ENCODE measurements around the gene KIF7. TPM values are rescaled to one million over a fixed set of nuclear protein-coding genes. Genes with fewer than 3 reads are reported as not detected.

The KIF7 gene
- total RNA-seq, 2 donors from 2014 or later: 2.1 to 3.0 TPM

- TF ChIP-seq POLR2A (IDR thresholded peaks at IDR 0.05) (no peak), CTCF (IDR thresholded peaks at IDR 0.05) (no peak)
- no peak for ATAC-seq
- no peaks in the 10 kb centered on the region for H3K36me3 ChIP-seq (replicated peaks in 1 of 2; ENCODE audit: insufficient read depth in 1 of 2, low read depth in 2 of 2)
- intact Hi-C loops (cut with DNase I): no loop called here
- no peaks in the 10 kb centered on the region for H3K27me3 ChIP-seq
- no peaks in the 10 kb centered on the region for H3K4me1 ChIP-seq
- WGBS, 2 donors: 95 to 99% methylated on average over 4 of the region's 4 CpGs
- H3K27ac ChIP-seq: no peak overlapping the region
- no peak overlapping the region for H3K4me3 ChIP-seq
- H3K9me3 ChIP-seq: no peaks in the 10 kb centered on the region
- no peak for DNase-seq
Measured at GRCh38 chr15:89616228-89616627, 39.0 kb downstream of the KIF7 start.

GRCh38 chr15:89615135-89615534, 40.1 kb downstream of the KIF7 start:
- intact Hi-C loops (cut with DNase I): no loop called here
- Histone ChIP-seq H3K36me3 (replicated peaks in 1 of 2; ENCODE audit: insufficient read depth in 1 of 2, low read depth in 2 of 2) (no peaks in the 10 kb centered on the region), H3K27ac (no peak overlapping the region), H3K9me3 (no peaks in the 10 kb centered on the region), H3K4me3 (no peak overlapping the region), H3K27me3 (no peaks in the 10 kb centered on the region), H3K4me1 (no peaks in the 10 kb centered on the region)
- WGBS, 2 donors: 67% methylated on average over 1 of the region's 1 CpG
- ATAC-seq: no peak
- no peak for TF ChIP-seq CTCF (IDR thresholded peaks at IDR 0.05)
- no peak for TF ChIP-seq POLR2A (IDR thresholded peaks at IDR 0.05)
- no peak for DNase-seq

- 94 to 100% methylated on average over 1 of the region's 1 CpG for WGBS, 2 donors
Measured at GRCh38 chr15:89614164-89614563, 41.1 kb downstream of the KIF7 start.

DNA sequence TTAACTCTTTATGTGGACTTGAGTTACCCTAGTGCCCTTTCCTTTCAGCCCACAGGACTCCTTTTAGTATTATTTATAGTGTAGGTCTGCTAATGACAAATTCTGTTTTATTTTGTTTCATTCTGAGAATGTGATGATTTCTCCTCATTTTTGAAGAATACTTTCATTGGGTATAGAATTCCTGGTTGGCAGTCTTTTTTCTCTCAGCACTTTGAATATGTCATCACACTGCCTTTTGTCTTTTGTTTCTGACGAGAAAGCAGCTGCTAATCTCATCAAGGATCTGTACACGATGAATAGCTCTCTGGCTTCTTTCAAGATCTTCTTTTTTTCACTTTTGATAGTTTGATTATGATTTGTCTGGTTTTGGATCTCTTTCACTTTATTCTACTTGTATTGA, 42.2 kb downstream of the KIF7 start:
- intact Hi-C loops (cut with DNase I): no loop called here
- TF ChIP-seq CTCF (IDR thresholded peaks at IDR 0.05) (no peak), POLR2A (IDR thresholded peaks at IDR 0.05) (no peak)
- Histone ChIP-seq H3K9me3 (no peaks in the 10 kb centered on the region), H3K27me3 (no peaks in the 10 kb centered on the region), H3K36me3 (replicated peaks in 1 of 2; ENCODE audit: insufficient read depth in 1 of 2, low read depth in 2 of 2) (no peaks in the 10 kb centered on the region), H3K4me3 (no peak overlapping the region), H3K27ac (no peak overlapping the region), H3K4me1 (no peaks in the 10 kb centered on the region)
- DNase-seq (no peak), ATAC-seq (no peak)
- WGBS, 2 donors: 96% methylated on average over 2 of the region's 2 CpGs

More at GRCh38 chr15:89614164-89614563, 41.1 kb downstream of the KIF7 start:
- H3K4me1 ChIP-seq: no peaks in the 10 kb centered on the region
- H3K4me3 ChIP-seq: no peak overlapping the region
- no peak for TF ChIP-seq CTCF (IDR thresholded peaks at IDR 0.05)
- no peak for TF ChIP-seq POLR2A (IDR thresholded peaks at IDR 0.05)
- H3K27me3 ChIP-seq: no peaks in the 10 kb centered on the region
- H3K36me3 ChIP-seq (replicated peaks in 1 of 2; ENCODE audit: insufficient read depth in 1 of 2, low read depth in 2 of 2): no peaks in the 10 kb centered on the region
- intact Hi-C loops (cut with DNase I): no loop called here
- DNase-seq (no peak), ATAC-seq (no peak)
- H3K27ac ChIP-seq: no peak overlapping the region
- H3K9me3 ChIP-seq: no peaks in the 10 kb centered on the region

DNA sequence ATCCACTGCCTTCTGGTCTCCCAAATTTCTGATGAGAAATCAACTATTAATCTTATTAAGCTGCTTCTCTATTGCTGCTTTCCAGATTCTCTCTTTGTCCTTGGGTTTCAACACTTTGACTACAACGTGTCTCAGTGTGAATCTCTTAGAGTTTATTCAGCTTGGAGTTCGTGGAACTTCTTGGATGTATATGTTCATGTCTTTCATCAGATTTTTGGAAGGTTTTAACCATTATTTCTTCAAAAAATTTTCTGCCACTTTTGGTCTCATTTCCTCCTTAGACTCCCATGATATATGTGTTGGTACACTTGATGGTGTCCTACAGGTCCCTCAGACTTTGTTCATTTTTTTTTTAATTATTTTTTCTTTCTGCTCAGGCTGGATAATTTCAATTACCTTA, 44.0 kb downstream of the KIF7 start:
- DNase-seq (no peak), ATAC-seq (no peak)
- no peaks in the 10 kb centered on the region for H3K9me3 ChIP-seq
- TF ChIP-seq CTCF (IDR thresholded peaks at IDR 0.05): no peak
- no peak for TF ChIP-seq POLR2A (IDR thresholded peaks at IDR 0.05)
- H3K4me1 ChIP-seq: no peaks in the 10 kb centered on the region
- no peak overlapping the region for H3K4me3 ChIP-seq
- intact Hi-C loops (cut with DNase I): no loop called here
- 92 to 98% methylated on average over 2 of the region's 2 CpGs for WGBS, 2 donors
- no peaks in the 10 kb centered on the region for H3K36me3 ChIP-seq (replicated peaks in 1 of 2; ENCODE audit: insufficient read depth in 1 of 2, low read depth in 2 of 2)
- no peak overlapping the region for H3K27ac ChIP-seq
- H3K27me3 ChIP-seq: no peaks in the 10 kb centered on the region
